Lung (tissue), 12 donors: Measurements from ENCODE around the gene CDK8. TPM values are rescaled to one million over a fixed set of nuclear protein-coding genes. Genes with fewer than 3 reads are reported as not detected.

Experiments used
- ATAC-seq: fragments of 200-7000 bp; cut with Tn5 transposase; one replicate; pipeline ENCODE4 v1.9.1; 2020; ENCODE audit warnings: moderate number of reproducible peaks; ENCODE audit not compliant: insufficient read depth, low FRiP score
- DNase-seq, 3 donors: peaks; one replicate each; pipeline ENCODE4 v3.0.0-alpha.2; 2013 to 2017
- H3K27ac ChIP-seq, 2 donors: one replicate each; pipeline ENCODE4 v1.5.1; 2013; ENCODE audit warnings: mild to moderate bottlenecking in 2 of 2, moderate library complexity in 2 of 2, control low read depth in 1 of 2, inconsistent platforms in 1 of 2, low read depth in 1 of 2, low read length in 1 of 2
- H3K27me3 ChIP-seq, 3 donors: one replicate each; pipeline ENCODE4 v1.5.1; 2013; ENCODE audit warnings: low read length in 2 of 3; ENCODE audit not compliant: control insufficient read depth in 3 of 3, insufficient read depth in 3 of 3
- H3K36me3 ChIP-seq, 4 donors: one replicate each; pipeline ENCODE4 v1.5.1; 2013; ENCODE audit warnings: low read length in 4 of 4, mild to moderate bottlenecking in 1 of 4, moderate library complexity in 1 of 4; ENCODE audit not compliant: control insufficient read depth in 4 of 4, insufficient read depth in 4 of 4
- H3K4me1 ChIP-seq, 5 donors: one replicate each; pipeline ENCODE4 v1.5.1; 2013; ENCODE audit warnings: low read length in 5 of 5, mild to moderate bottlenecking in 2 of 5, moderate library complexity in 1 of 5; ENCODE audit not compliant: control insufficient read depth in 5 of 5, insufficient read depth in 5 of 5
- H3K4me3 ChIP-seq: one replicate; pipeline ENCODE4 v1.5.1; 2013; ENCODE audit warnings: mild to moderate bottlenecking, control low read depth, moderate library complexity
- H3K9ac ChIP-seq, 2 donors: one replicate each; pipeline ENCODE4 v1.5.1; 2013; ENCODE audit warnings: low read length in 2 of 2, control low read depth in 1 of 2; ENCODE audit not compliant: insufficient read depth in 1 of 2
- H3K9me3 ChIP-seq, 4 donors: one replicate each; pipeline ENCODE4 v1.5.1; 2013; ENCODE audit warnings: low read length in 3 of 4, mild to moderate bottlenecking in 1 of 4, moderate library complexity in 1 of 4; ENCODE audit not compliant: control insufficient read depth in 4 of 4, insufficient read depth in 3 of 4
- CTCF ChIP-seq: IDR thresholded peaks from 2 replicates; pipeline ENCODE4 v1.5.1; 2012; ENCODE audit warnings: mild to moderate bottlenecking; ENCODE audit errors: control extremely low read depth, extremely low read depth
- WGBS, 2 donors: extraction: QIAGEN DNeasy Blood & Tissue Kit; methylation state at CpG; one replicate each; pipeline ENCODE4 v1.1.7; 2013; 5-methylcytosine and 5-hydroxymethylcytosine counted together
- polyA plus RNA-seq, 2 donors: library from polyadenylated mRNA; stranded (reverse); fragments of 200-250 nt; gene quantifications; one replicate each; pipeline ENCODE4 v1.2.1, GENCODE V29; 2013
- total RNA-seq, 2 donors: library from RNA; depleted of rRNA in 1 of 2; stranded (reverse); fragments of >200 nt in 1 of 2; gene quantifications; one replicate each; pipeline ENCODE4 v1.2.1, GENCODE V29; 2014 to 2021
- donor health status: control.
- donor health status: control.
- donor health status: Bipolar disorder and iron deficiency.
- donor health status: healthy.
- donor health status: DM: yes; HTN: yes; CAD: no.

CDK8 gene
- total and polyA plus RNA-seq, 4 donors: 7.1 to 12.7 (median 9.6) TPM

- WGBS, 2 donors: 90 to 92% methylated on average over 6 of the region's 6 CpGs
- no peaks in the 10 kb centered on the region for H3K27me3 ChIP-seq
- H3K4me1 ChIP-seq: no peaks in the 10 kb centered on the region
- no peak for TF ChIP-seq CTCF
- no peaks in the 10 kb centered on the region for H3K9me3 ChIP-seq
- DNase-seq (no peak), ATAC-seq (no peak)
- no peak overlapping the region for H3K9ac ChIP-seq
- no peak overlapping the region for H3K27ac ChIP-seq
- H3K4me3 ChIP-seq: no peak overlapping the region
- H3K36me3 ChIP-seq: peaks cover 26 to 42% (median 32%) of the 10 kb centered on the region in 4 donors
Measured at GRCh38 chr13:26213982-26214381, 39.9 kb upstream of the CDK8 start.

- no peak overlapping the region for H3K4me3 ChIP-seq
- no peak overlapping the region for H3K9ac ChIP-seq
- no peaks in the 10 kb centered on the region for H3K9me3 ChIP-seq
- 94 to 96% methylated on average over 2 of the region's 2 CpGs for WGBS, 2 donors
- H3K4me1 ChIP-seq: peaks cover 0 to 9% (median 7%) of the 10 kb centered on the region in 5 donors
- TF ChIP-seq CTCF: no peak
- no peak overlapping the region for H3K27ac ChIP-seq
- DNase-seq (no peak), ATAC-seq (no peak)
- H3K36me3 ChIP-seq: peaks cover 21 to 43% (median 33%) of the 10 kb centered on the region in 4 donors
- no peaks in the 10 kb centered on the region for H3K27me3 ChIP-seq
Measured at GRCh38 chr13:26216042-26216441, 37.9 kb upstream of the CDK8 start.

- H3K4me1 ChIP-seq: peaks cover 0 to 11% (median 7%) of the 10 kb centered on the region in 5 donors
- 87 to 88% methylated on average over 1 of the region's 1 CpG for WGBS, 2 donors
- DNase-seq: no peak
- no peak overlapping the region for H3K4me3 ChIP-seq
- ATAC-seq: no peak
- H3K9me3 ChIP-seq: no peaks in the 10 kb centered on the region
- TF ChIP-seq CTCF: no peak
- H3K9ac ChIP-seq: no peak overlapping the region
- H3K27me3 ChIP-seq: no peaks in the 10 kb centered on the region
- H3K27ac ChIP-seq: no peak overlapping the region
- H3K36me3 ChIP-seq: peaks cover 10 to 34% (median 23%) of the 10 kb centered on the region in 4 donors
Measured at GRCh38 chr13:26219726-26220125, 34.2 kb upstream of the CDK8 start.

- Histone ChIP-seq H3K4me3 (no peak overlapping the region), H3K27ac (no peak overlapping the region), H3K27me3 (no peaks in the 10 kb centered on the region), H3K9me3 (no peaks in the 10 kb centered on the region), H3K9ac (peak overlapping the region in 1 of 2 donors; percentile 81), H3K4me1 (peaks cover 0 to 11% (median 7%) of the 10 kb centered on the region in 5 donors), H3K36me3 (peaks cover 4 to 28% (median 16%) of the 10 kb centered on the region in 4 donors)
- DNase-seq (no peak), ATAC-seq (no peak)
- 72 to 88% methylated on average over 2 of the region's 2 CpGs for WGBS, 2 donors
- TF ChIP-seq CTCF: no peak
Measured at GRCh38 chr13:26220575-26220974, 33.4 kb upstream of the CDK8 start.
